CD4-positive, alpha-beta T cell treated with Interleukin-17A for 1 hour (primary cell): ENCODE data around the gene DYRK2.

Experiments
- DNase-seq: peaks from one replicate; pipeline ENCODE4 v3.0.0-alpha.2; 2020

The DYRK2 gene

GRCh38 chr12:67709367-67709954 is 60.9 kb downstream of the DYRK2 start:
- no peak for DNase-seq

- no peak for DNase-seq
These were observed 62.0 kb downstream of the DYRK2 start for GRCh38 chr12:67710582-67710981.

GRCh38 chr12:67712011-67712410 is 63.5 kb downstream of the DYRK2 start:
- DNase-seq: no peak

- no peak for DNase-seq
These were observed 66.1 kb downstream of the DYRK2 start for GRCh38 chr12:67714648-67715047.
